Spleen (tissue), 7 donors: ENCODE data around the gene WDR54.

Experiments
- POLR2A ChIP-seq, 3 donors: fragments of 450-650 bp; IDR thresholded peaks; one replicate each; pipeline ENCODE4 v1.5.1; 2017; ENCODE audit warnings: antibody characterized with exemption in 3 of 3, mild to moderate bottlenecking in 1 of 3
- TF ChIP-seq, protein P1 (sequence below), 11 experiments: fragments of 200-600 bp in 7 of 11; fragments of 450-650 bp in 4 of 11; sonication (generic) in 4 of 11; IDR thresholded peaks in 8 of 11; conservative IDR thresholded peaks in 3 of 11; 1 replicate in 7 of 11; 2 replicates in 4 of 11; pipeline versions ENCODE4 v1.4.0 to v1.8.0; 2016 to 2021; ENCODE audit warnings: antibody characterized with exemption in 11 of 11, inconsistent platforms in 4 of 11, mild to moderate bottlenecking in 1 of 11
- donor health status: DM: no; HTN: no; CAD: no; lungs with moderate emphysema.
- donor health status: DM: no; HTN: no; CAD: no.
- donor health status: DM: no; HTN: no; CAD: no.

DNA sequence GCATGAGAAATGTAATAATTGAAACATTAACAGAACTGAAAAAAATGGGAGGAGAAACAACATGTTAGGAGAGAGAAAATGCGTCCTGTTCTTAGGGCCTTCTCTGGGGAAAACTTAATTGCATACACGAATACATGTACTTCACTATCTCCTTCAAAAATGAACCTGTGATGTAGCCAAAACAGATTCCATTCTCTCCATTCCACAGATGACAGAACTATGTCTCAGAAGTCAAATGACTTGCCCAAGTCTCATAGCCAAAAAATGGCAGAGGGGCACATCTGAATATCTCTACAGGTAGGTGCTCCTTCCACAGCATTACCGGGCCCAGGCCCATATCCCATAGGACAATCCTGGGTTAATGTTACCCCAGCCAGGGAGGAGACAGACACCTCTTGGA is 37.5 kb upstream of the WDR54 start:
- TF ChIP-seq, protein P1, sequence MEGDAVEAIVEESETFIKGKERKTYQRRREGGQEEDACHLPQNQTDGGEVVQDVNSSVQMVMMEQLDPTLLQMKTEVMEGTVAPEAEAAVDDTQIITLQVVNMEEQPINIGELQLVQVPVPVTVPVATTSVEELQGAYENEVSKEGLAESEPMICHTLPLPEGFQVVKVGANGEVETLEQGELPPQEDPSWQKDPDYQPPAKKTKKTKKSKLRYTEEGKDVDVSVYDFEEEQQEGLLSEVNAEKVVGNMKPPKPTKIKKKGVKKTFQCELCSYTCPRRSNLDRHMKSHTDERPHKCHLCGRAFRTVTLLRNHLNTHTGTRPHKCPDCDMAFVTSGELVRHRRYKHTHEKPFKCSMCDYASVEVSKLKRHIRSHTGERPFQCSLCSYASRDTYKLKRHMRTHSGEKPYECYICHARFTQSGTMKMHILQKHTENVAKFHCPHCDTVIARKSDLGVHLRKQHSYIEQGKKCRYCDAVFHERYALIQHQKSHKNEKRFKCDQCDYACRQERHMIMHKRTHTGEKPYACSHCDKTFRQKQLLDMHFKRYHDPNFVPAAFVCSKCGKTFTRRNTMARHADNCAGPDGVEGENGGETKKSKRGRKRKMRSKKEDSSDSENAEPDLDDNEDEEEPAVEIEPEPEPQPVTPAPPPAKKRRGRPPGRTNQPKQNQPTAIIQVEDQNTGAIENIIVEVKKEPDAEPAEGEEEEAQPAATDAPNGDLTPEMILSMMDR (IDR thresholded peaks at IDR 0.05 in 8 of 11, conservative IDR thresholded peaks at IDR 0.05 in 3 of 11): no peak
- no peak for TF ChIP-seq POLR2A (IDR thresholded peaks at IDR 0.05)
